HCT116 (cell line): ENCODE results near the gene SLAMF6. TPM values are rescaled to one million over a fixed set of nuclear protein-coding genes. Genes with fewer than 3 reads are reported as not detected.

Experiments used
- ATAC-seq: fragments of 200-7000 bp; cut with Tn5 transposase; 2 replicates; pipeline ENCODE4 v1.9.1; 2020; ENCODE audit warnings: mild to moderate bottlenecking, moderate library complexity
- BruUV-seq: library from RNA; stranded (reverse); fragments of 400-500 nt; replicated peaks from 2 replicates; lab custom pipeline; 2021; lab: Mats Ljungman, UMichigan
- CTCF ChIA-PET: fragments of 300-600 bp; sonication (Branson Sonifier 250); formaldehyde crosslinking; loops from one replicate; lab custom pipeline; 2021; ENCODE audit warnings: antibody characterized with exemption; lab: Charles Lee
- POLR2A ChIA-PET: fragments of 300-600, 350-600 bp; sonication (Branson Sonifier 250); formaldehyde crosslinking; loops from one replicate; lab custom pipeline; 2021; ENCODE audit warnings: antibody characterized with exemption; lab: Charles Lee
- RAD21 ChIA-PET, 2 experiments: fragments of 300-600 bp; sonication (Branson Sonifier 250); formaldehyde crosslinking; loops; one replicate each; lab custom pipeline; 2023; ENCODE audit warnings: low total read pairs in 2 of 2; ENCODE audit not compliant: uncharacterized antibody in 2 of 2, unreplicated experiment in 2 of 2, low non-redundant PET in 1 of 2; lab: Charles Lee
- DNase-seq: peaks from one replicate; pipeline ENCODE4 v3.0.0-alpha.2; 2010; ENCODE audit warnings: low read depth, low spot score
- H2AFZ ChIP-seq: fragments of 200-600 bp; shearing (Covaris generic), sonication (generic); 2 replicates; pipeline ENCODE4 v1.6.1; 2017; ENCODE audit warnings: low read depth, mixed run types, mixed read lengths, antibody characterized with exemption, low read length; ENCODE audit not compliant: poor library complexity, severe bottlenecking
- H3K27ac ChIP-seq: 2 replicates; pipeline ENCODE4 v1.5.1; 2012; ENCODE audit warnings: low read depth, low read length
- H3K27me3 ChIP-seq: fragments of 200-600 bp; sonication (generic); 2 replicates; pipeline ENCODE4 v1.6.1; 2016; ENCODE audit warnings: mixed run types, low read length, mixed read lengths; ENCODE audit not compliant: insufficient read depth
- H3K36me3 ChIP-seq, 2 experiments: fragments of 200-500 bp in 1 of 2; fragments of 200-600 bp in 1 of 2; sonication (Bioruptor generic) in 1 of 2; sonication (generic) in 1 of 2; 2 replicates each; pipeline versions ENCODE4 v1.5.1 to v1.6.1; 2014 to 2016; ENCODE audit warnings: low read length in 2 of 2, inconsistent platforms in 1 of 2, mixed read lengths in 1 of 2, mixed run types in 1 of 2; ENCODE audit not compliant: insufficient read depth in 2 of 2, control insufficient read depth in 1 of 2
- H3K4me1 ChIP-seq, 2 experiments: fragments of 200-600 bp in 1 of 2; sonication (generic) in 1 of 2; 2 replicates each; pipeline versions ENCODE4 v1.5.1 to v1.6.1; 2012 to 2017; ENCODE audit warnings: low read length in 2 of 2, inconsistent platforms in 1 of 2, mild to moderate bottlenecking in 1 of 2, mixed read lengths in 1 of 2, mixed run types in 1 of 2, moderate library complexity in 1 of 2; ENCODE audit not compliant: insufficient read depth in 2 of 2, control insufficient read depth in 1 of 2
- H3K4me2 ChIP-seq: fragments of 200-600 bp; sonication (generic); 2 replicates; pipeline ENCODE4 v1.6.1; 2017; ENCODE audit warnings: mixed run types, low read length, mixed read lengths
- H3K4me3 ChIP-seq, 2 experiments: fragments of 200-600 bp in 1 of 2; sonication (generic) in 1 of 2; replicated peaks in 1 of 2; 2 replicates each; pipeline ENCODE4 v1.5.1; 2011 to 2016; ENCODE audit warnings: low read length in 2 of 2, control low read depth in 1 of 2, low read depth in 1 of 2, mild to moderate bottlenecking in 1 of 2, mixed read lengths in 1 of 2, mixed run types in 1 of 2
- H3K79me2 ChIP-seq: fragments of 200-600 bp; sonication (generic); 2 replicates; pipeline ENCODE4 v1.6.1; 2017; ENCODE audit warnings: mild to moderate bottlenecking, mixed run types, low read length, moderate library complexity, mixed read lengths; ENCODE audit not compliant: insufficient read depth
- H3K9ac ChIP-seq: fragments of 200-600 bp; sonication (generic); 2 replicates; pipeline ENCODE4 v1.6.1; 2016; ENCODE audit warnings: low read length, mixed read lengths
- H3K9me2 ChIP-seq: fragments of 200-600 bp; sonication (generic), shearing (Covaris generic); 2 replicates; pipeline ENCODE4 v1.6.1; 2017; ENCODE audit warnings: mixed run types, mild to moderate bottlenecking, moderate library complexity; ENCODE audit not compliant: insufficient read depth
- H3K9me3 ChIP-seq, 2 experiments: fragments of 200-500 bp in 1 of 2; fragments of 200-600 bp in 1 of 2; sonication (Bioruptor generic) in 1 of 2; sonication (generic) in 1 of 2; 2 replicates each; pipeline ENCODE4 v1.6.1; 2014 to 2017; ENCODE audit warnings: low read length in 2 of 2, mixed read lengths in 2 of 2, inconsistent platforms in 1 of 2, low read depth in 1 of 2, mild to moderate bottlenecking in 1 of 2, mixed run types in 1 of 2, moderate library complexity in 1 of 2; ENCODE audit not compliant: control insufficient read depth in 1 of 2, insufficient read depth in 1 of 2
- H4K20me1 ChIP-seq: fragments of 200-600 bp; sonication (generic), shearing (Covaris generic); 2 replicates; pipeline ENCODE4 v1.6.1; 2017; ENCODE audit warnings: mixed run types, mild to moderate bottlenecking, moderate library complexity; ENCODE audit not compliant: insufficient read depth
- CBX3 ChIP-seq: IDR thresholded peaks from 2 replicates; pipeline ENCODE4 v1.6.1; 2012; ENCODE audit warnings: low read depth
- CEBPB ChIP-seq: IDR thresholded peaks from 2 replicates; pipeline ENCODE4 v1.6.1; 2012; ENCODE audit warnings: low read depth
- CTCF ChIP-seq, 3 experiments: fragments of 200-600 bp in 1 of 3; sonication (generic) in 1 of 3; IDR thresholded peaks in 2 of 3; conservative IDR thresholded peaks in 1 of 3; 2 replicates each; pipeline ENCODE4 v1.5.1; 2012 to 2017; ENCODE audit warnings: low read depth in 2 of 3, low read length in 2 of 3, antibody characterized with exemption in 1 of 3, borderline replicate concordance in 1 of 3, control low read depth in 1 of 3, mild to moderate bottlenecking in 1 of 3, mixed read lengths in 1 of 3, mixed run types in 1 of 3, moderate library complexity in 1 of 3; ENCODE audit not compliant: insufficient read depth in 1 of 3
- EGR1 ChIP-seq: IDR thresholded peaks from 2 replicates; pipeline ENCODE4 v1.6.1; 2012; ENCODE audit warnings: low read depth
- ELF1 ChIP-seq: IDR thresholded peaks from 2 replicates; pipeline ENCODE4 v1.6.1; 2012; ENCODE audit warnings: low read depth, borderline replicate concordance
- EZH2 ChIP-seq: fragments of 200-600 bp; sonication (generic); IDR thresholded peaks from 2 replicates; pipeline ENCODE4 v1.6.1; 2017; ENCODE audit warnings: antibody characterized with exemption, mixed run types
- EZH2phosphoT487 ChIP-seq: fragments of 200-600 bp; IDR thresholded peaks from 2 replicates; pipeline ENCODE4 v1.6.1; 2018; ENCODE audit warnings: antibody characterized with exemption, borderline replicate concordance
- FOSL1 ChIP-seq: IDR thresholded peaks from 2 replicates; pipeline ENCODE4 v1.6.1; 2012; ENCODE audit warnings: low read depth
- MAX ChIP-seq: IDR thresholded peaks from 2 replicates; pipeline ENCODE4 v1.6.1; 2012
- POLR2AphosphoS5 ChIP-seq: IDR thresholded peaks from 2 replicates; pipeline ENCODE4 v1.6.1; 2011; ENCODE audit warnings: mild to moderate bottlenecking, low read depth, low read length, moderate library complexity
- RAD21 ChIP-seq: IDR thresholded peaks from 2 replicates; pipeline ENCODE4 v1.6.1; 2012; ENCODE audit warnings: low read depth, mild to moderate bottlenecking
- SIN3A ChIP-seq: IDR thresholded peaks from 2 replicates; pipeline ENCODE4 v1.6.1; 2012; ENCODE audit warnings: low read depth
- SRF ChIP-seq: IDR thresholded peaks from 2 replicates; pipeline ENCODE4 v1.6.1; 2012; ENCODE audit warnings: low read depth
- TCF7L2 ChIP-seq: IDR thresholded peaks from 2 replicates; pipeline ENCODE4 v1.7.0; 2011; ENCODE audit warnings: borderline replicate concordance, inconsistent platforms; ENCODE audit not compliant: insufficient read depth, insufficient read length; ENCODE audit errors: extremely low read depth
- YY1 ChIP-seq: IDR thresholded peaks from 2 replicates; pipeline ENCODE4 v1.6.1; 2011; ENCODE audit warnings: low read length, low read depth, moderate library complexity, mild to moderate bottlenecking; ENCODE audit not compliant: insufficient replicate concordance; ENCODE audit errors: extremely low read depth
- ZFX ChIP-seq: fragments of 450-650 bp; IDR thresholded peaks from 2 replicates; pipeline ENCODE4 v1.6.1; 2017
- ZNF274 ChIP-seq: fragments of 200-500 bp; sonication (Bioruptor generic); IDR thresholded peaks from 2 replicates; pipeline ENCODE4 v1.6.1; 2014; ENCODE audit warnings: mild to moderate bottlenecking, low read depth, low read length, inconsistent platforms
- intact Hi-C: fragments of 100-400 bp; cut with micrococcal nuclease; formaldehyde crosslinking; loops from 2 replicates; pipeline ENCODE4 v1.10.0; 2022
- total RNA-seq: library from RNA; stranded (reverse); gene quantifications from one replicate; pipeline ENCODE4 v1.2.1, GENCODE V29; 2021; ENCODE audit not compliant: unreplicated experiment
- TF ChIP-seq, protein P1 (sequence below): IDR thresholded peaks from 2 replicates; pipeline ENCODE4 v1.6.1; 2011; ENCODE audit warnings: mild to moderate bottlenecking, low read length, moderate library complexity; ENCODE audit not compliant: insufficient replicate concordance; ENCODE audit errors: extremely low read depth
- TF ChIP-seq, protein P2 (sequence below): IDR thresholded peaks from 2 replicates; pipeline ENCODE4 v1.6.1; 2012

SLAMF6 gene
- total RNA-seq, 1 experiment from 2014 or later: not detected

- TF ChIP-seq CBX3 (no peak), CTCF (IDR thresholded peaks at IDR 0.05 in 2 of 3, conservative IDR thresholded peaks at IDR 0.05 in 1 of 3; ENCODE audit: borderline replicate concordance in 1 of 3, insufficient read depth in 1 of 3, low read depth in 2 of 3, low read length in 2 of 3) (no peak), YY1 (no peak), ZNF274 (no peak), EZH2phosphoT487 (no peak), ELF1 (no peak), POLR2AphosphoS5 (no peak), EZH2 (no peak), TCF7L2 (no peak), SRF (no peak), RAD21 (no peak), MAX (no peak), CEBPB (no peak), ZFX (no peak), FOSL1 (no peak), SIN3A (no peak), EGR1 (no peak)
- TF ChIP-seq, protein P1, sequence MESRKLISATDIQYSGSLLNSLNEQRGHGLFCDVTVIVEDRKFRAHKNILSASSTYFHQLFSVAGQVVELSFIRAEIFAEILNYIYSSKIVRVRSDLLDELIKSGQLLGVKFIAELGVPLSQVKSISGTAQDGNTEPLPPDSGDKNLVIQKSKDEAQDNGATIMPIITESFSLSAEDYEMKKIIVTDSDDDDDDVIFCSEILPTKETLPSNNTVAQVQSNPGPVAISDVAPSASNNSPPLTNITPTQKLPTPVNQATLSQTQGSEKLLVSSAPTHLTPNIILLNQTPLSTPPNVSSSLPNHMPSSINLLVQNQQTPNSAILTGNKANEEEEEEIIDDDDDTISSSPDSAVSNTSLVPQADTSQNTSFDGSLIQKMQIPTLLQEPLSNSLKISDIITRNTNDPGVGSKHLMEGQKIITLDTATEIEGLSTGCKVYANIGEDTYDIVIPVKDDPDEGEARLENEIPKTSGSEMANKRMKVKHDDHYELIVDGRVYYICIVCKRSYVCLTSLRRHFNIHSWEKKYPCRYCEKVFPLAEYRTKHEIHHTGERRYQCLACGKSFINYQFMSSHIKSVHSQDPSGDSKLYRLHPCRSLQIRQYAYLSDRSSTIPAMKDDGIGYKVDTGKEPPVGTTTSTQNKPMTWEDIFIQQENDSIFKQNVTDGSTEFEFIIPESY: no peak
- TF ChIP-seq, protein P2, sequence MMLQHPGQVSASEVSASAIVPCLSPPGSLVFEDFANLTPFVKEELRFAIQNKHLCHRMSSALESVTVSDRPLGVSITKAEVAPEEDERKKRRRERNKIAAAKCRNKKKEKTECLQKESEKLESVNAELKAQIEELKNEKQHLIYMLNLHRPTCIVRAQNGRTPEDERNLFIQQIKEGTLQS: no peak
- Histone ChIP-seq H3K9me2 (no peaks in the 10 kb centered on the region), H3K4me1 (no peaks in the 10 kb centered on the region), H3K79me2 (no peaks in the 10 kb centered on the region), H2AFZ (no peak overlapping the region), H3K27ac (no peak overlapping the region), H3K27me3 (0 out of 2 replicates have a peak, but pooled peaks cover 9% of the 10 kb centered on the region), H3K4me2 (no peak overlapping the region), H3K9ac (no peak overlapping the region), H4K20me1 (no peaks in the 10 kb centered on the region), H3K36me3 (no peaks in the 10 kb centered on the region), H3K4me3 (no peak overlapping the region), H3K9me3 (no peaks in the 10 kb centered on the region)
- intact Hi-C loops: no loop called here
- POLR2A ChIA-PET: no interaction called here
- RAD21 ChIA-PET: no interaction called here
- DNase-seq: no peak
- ATAC-seq: no peak
- no TSS peak for BruUV-seq
- CTCF ChIA-PET: no interaction called here
Measured at GRCh38 chr1:160491017-160491416, 32.0 kb downstream of the SLAMF6 start.
